Karpas-422 (cell line): ENCODE measurements around the gene ITGB2. TPM values are rescaled to one million over a fixed set of nuclear protein-coding genes. Genes with fewer than 3 reads are reported as not detected.

Experiments used
- DNase-seq: peaks from one replicate; pipeline ENCODE4 v3.0.0-alpha.2; 2015
- H2AFZ ChIP-seq: fragments of 200-600 bp; sonication (generic); 2 replicates; pipeline ENCODE4 v1.6.1; 2014; ENCODE audit warnings: antibody characterized with exemption, low read length, mixed read lengths
- H3K27ac ChIP-seq: fragments of 200-600 bp; sonication (generic); 2 replicates; pipeline ENCODE4 v1.5.1; 2014; ENCODE audit warnings: mild to moderate bottlenecking, low read length, moderate library complexity
- H3K27me3 ChIP-seq: fragments of 200-600 bp; sonication (generic); 2 replicates; pipeline ENCODE4 v1.6.1; 2014; ENCODE audit warnings: low read length, mixed read lengths
- H3K36me3 ChIP-seq: fragments of 200-600 bp; sonication (generic); 2 replicates; pipeline ENCODE4 v1.6.1; 2014; ENCODE audit warnings: low read length, mixed read lengths; ENCODE audit not compliant: insufficient read depth
- H3K4me1 ChIP-seq: fragments of 200-600 bp; sonication (generic); 2 replicates; pipeline ENCODE4 v1.6.1; 2014; ENCODE audit warnings: mild to moderate bottlenecking, low read length, mixed read lengths
- H3K4me2 ChIP-seq: fragments of 200-600 bp; sonication (generic); 2 replicates; pipeline ENCODE4 v1.6.1; 2014; ENCODE audit warnings: low read length, low read depth, mild to moderate bottlenecking; ENCODE audit not compliant: poor library complexity, severe bottlenecking
- H3K4me3 ChIP-seq: fragments of 200-600 bp; sonication (generic); 2 replicates; pipeline ENCODE4 v1.5.1; 2014; ENCODE audit warnings: mild to moderate bottlenecking, antibody characterized with exemption, low read length, mixed read lengths
- H3K79me2 ChIP-seq: fragments of 200-600 bp; sonication (generic); 2 replicates; pipeline ENCODE4 v1.6.1; 2014; ENCODE audit warnings: mild to moderate bottlenecking, low read length, mixed read lengths
- H3K9ac ChIP-seq: fragments of 200-600 bp; sonication (generic); 2 replicates; pipeline ENCODE4 v1.6.0; 2014; ENCODE audit warnings: low read length
- H3K9me2 ChIP-seq: fragments of 200-600 bp; sonication (generic), shearing (Covaris generic); replicated peaks from 2 replicates; pipeline ENCODE4 v1.6.0; 2014; ENCODE audit warnings: mild to moderate bottlenecking, low read length, moderate library complexity; ENCODE audit not compliant: insufficient read depth
- H3K9me3 ChIP-seq: fragments of 300-700, 200-600 bp; sonication (generic); 2 replicates; pipeline ENCODE4 v1.6.1; 2014; ENCODE audit warnings: low read length, mixed read lengths
- H4K20me1 ChIP-seq: fragments of 200-600 bp; sonication (generic); 2 replicates; pipeline ENCODE4 v1.6.1; 2014; ENCODE audit warnings: mild to moderate bottlenecking, antibody characterized with exemption, low read length, low read depth; ENCODE audit not compliant: insufficient read depth
- total RNA-seq: library from RNA; depleted of rRNA; stranded (reverse); fragments of >200 nt; shearing (Covaris generic); gene quantifications from 2 replicates; pipeline ENCODE4 v1.2.3, GENCODE V29; 2014; ENCODE audit warnings: low replicate concordance

The ITGB2 gene
- total RNA-seq, 1 experiment from 2014 or later: 252 TPM

GRCh38 chr21:44856131-44856530, 64.6 kb downstream of the ITGB2 start:
- Histone ChIP-seq H3K27ac (no peak overlapping the region), H3K4me3 (no peak overlapping the region), H3K27me3 (no peaks in the 10 kb centered on the region), H3K9me3 (no peaks in the 10 kb centered on the region), H3K79me2 (0 out of 2 replicates have a peak, but pooled peaks cover 12% of the 10 kb centered on the region), H3K4me2 (no peak overlapping the region), H2AFZ (no peak overlapping the region), H4K20me1 (0 out of 2 replicates have a peak, but pooled peaks cover 9% of the 10 kb centered on the region), H3K9me2 (no peaks in the 10 kb centered on the region), H3K4me1 (no peaks in the 10 kb centered on the region), H3K36me3 (0 out of 2 replicates have a peak, but pooled peaks cover 3% of the 10 kb centered on the region), H3K9ac (no peak overlapping the region)
- no peak for DNase-seq

GRCh38 chr21:44855572-44855971, 65.1 kb downstream of the ITGB2 start:
- Histone ChIP-seq H3K9me3 (no peaks in the 10 kb centered on the region), H4K20me1 (0 out of 2 replicates have a peak, but pooled peaks cover 9% of the 10 kb centered on the region), H3K36me3 (0 out of 2 replicates have a peak, but pooled peaks cover 6% of the 10 kb centered on the region), H3K27ac (no peak overlapping the region), H3K4me2 (no peak overlapping the region), H2AFZ (no peak overlapping the region), H3K9me2 (no peaks in the 10 kb centered on the region), H3K27me3 (no peaks in the 10 kb centered on the region), H3K79me2 (0 out of 2 replicates have a peak, but pooled peaks cover 12% of the 10 kb centered on the region), H3K4me3 (no peak overlapping the region), H3K4me1 (no peaks in the 10 kb centered on the region), H3K9ac (no peak overlapping the region)
- DNase-seq: no peak

- H3K4me1 ChIP-seq: no peaks in the 10 kb centered on the region
- no peak overlapping the region for H3K9ac ChIP-seq
- H3K9me3 ChIP-seq: no peaks in the 10 kb centered on the region
- no peak overlapping the region for H3K4me3 ChIP-seq
- no peaks in the 10 kb centered on the region for H3K9me2 ChIP-seq
- no peak overlapping the region for H3K27ac ChIP-seq
- H2AFZ ChIP-seq: no peak overlapping the region
- peaks cover 7% of the 10 kb centered on the region; the same call in 1 of the 2 replicates for H3K36me3 ChIP-seq
- H3K79me2 ChIP-seq: 0 out of 2 replicates have a peak, but pooled peaks cover 12% of the 10 kb centered on the region
- 0 out of 2 replicates have a peak, but pooled peaks cover 9% of the 10 kb centered on the region for H4K20me1 ChIP-seq
- no peak for DNase-seq
- no peaks in the 10 kb centered on the region for H3K27me3 ChIP-seq
- no peak overlapping the region for H3K4me2 ChIP-seq
Observed at GRCh38 chr21:44854664-44855446, 65.8 kb downstream of the ITGB2 start.

- Histone ChIP-seq H3K27me3 (no peaks in the 10 kb centered on the region), H3K4me3 (no peak overlapping the region), H2AFZ (no peak overlapping the region), H4K20me1 (0 out of 2 replicates have a peak, but pooled peaks cover 9% of the 10 kb centered on the region), H3K4me2 (no peak overlapping the region), H3K79me2 (0 out of 2 replicates have a peak, but pooled peaks cover 9% of the 10 kb centered on the region), H3K9ac (no peak overlapping the region), H3K9me3 (no peaks in the 10 kb centered on the region), H3K27ac (no peak overlapping the region), H3K36me3 (peaks cover 12% of the 10 kb centered on the region; the same call in 1 of the 2 replicates), H3K9me2 (no peaks in the 10 kb centered on the region), H3K4me1 (no peaks in the 10 kb centered on the region)
- DNase-seq: no peak
Observed at GRCh38 chr21:44854391-44854663, 66.4 kb downstream of the ITGB2 start.

GRCh38 chr21:44853601-44854390, 66.9 kb downstream of the ITGB2 start:
- Histone ChIP-seq H3K27ac (no peak overlapping the region), H3K79me2 (0 out of 2 replicates have a peak, but pooled peaks cover 9% of the 10 kb centered on the region)

GRCh38 chr21:44850905-44851657, 69.6 kb downstream of the ITGB2 start:
- no peak for DNase-seq
- Histone ChIP-seq H4K20me1 (0 out of 2 replicates have a peak, but pooled peaks cover 2% of the 10 kb centered on the region), H3K9me2 (no peaks in the 10 kb centered on the region), H3K4me1 (no peaks in the 10 kb centered on the region), H3K79me2 (0 out of 2 replicates have a peak, but pooled peaks cover 5% of the 10 kb centered on the region), H3K4me3 (no peak overlapping the region), H3K36me3 (peaks cover 13% of the 10 kb centered on the region; the same call in 1 of the 2 replicates), H3K4me2 (no peak overlapping the region), H3K27me3 (no peaks in the 10 kb centered on the region), H3K9me3 (no peaks in the 10 kb centered on the region), H2AFZ (no peak overlapping the region), H3K9ac (no peak overlapping the region), H3K27ac (no peak overlapping the region)

More at GRCh38 chr21:44853601-44854390, 66.9 kb downstream of the ITGB2 start:
- Histone ChIP-seq H3K9ac (no peak overlapping the region), H4K20me1 (0 out of 2 replicates have a peak, but pooled peaks cover 6% of the 10 kb centered on the region), H3K4me2 (no peak overlapping the region), H3K9me3 (no peaks in the 10 kb centered on the region), H3K36me3 (peaks cover 13% of the 10 kb centered on the region; the same call in 1 of the 2 replicates), H3K9me2 (no peaks in the 10 kb centered on the region), H3K27me3 (no peaks in the 10 kb centered on the region), H3K4me3 (no peak overlapping the region), H2AFZ (no peak overlapping the region), H3K4me1 (no peaks in the 10 kb centered on the region)
- DNase-seq: no peak

- Histone ChIP-seq H3K79me2 (0 out of 2 replicates have a peak, but pooled peaks cover 5% of the 10 kb centered on the region), H2AFZ (no peak overlapping the region), H3K4me3 (no peak overlapping the region), H3K27ac (no peak overlapping the region), H4K20me1 (0 out of 2 replicates have a peak, but pooled peaks cover 2% of the 10 kb centered on the region), H3K36me3 (peaks cover 13% of the 10 kb centered on the region; the same call in 1 of the 2 replicates), H3K4me1 (no peaks in the 10 kb centered on the region), H3K4me2 (no peak overlapping the region), H3K9me2 (no peaks in the 10 kb centered on the region), H3K27me3 (no peaks in the 10 kb centered on the region), H3K9me3 (no peaks in the 10 kb centered on the region), H3K9ac (no peak overlapping the region)
- DNase-seq: no peak
Observed at GRCh38 chr21:44850208-44850800, 70.4 kb downstream of the ITGB2 start.
